Sigmoid colon (tissue), 7 donors: Measurements from ENCODE around the gene BMX. TPM values are rescaled to one million over a fixed set of nuclear protein-coding genes. Genes with fewer than 3 reads are reported as not detected.

Experiments used
- DNase-seq: peaks from one replicate; pipeline ENCODE4 v3.0.0-alpha.2; 2019
- H3K27ac ChIP-seq, 4 donors: fragments of 200-600 bp; sonication (generic); one replicate each; pipeline ENCODE4 v1.5.1; 2016 to 2019; ENCODE audit warnings: mild to moderate bottlenecking in 1 of 4
- H3K27me3 ChIP-seq, 3 donors: fragments of 200-600 bp; sonication (generic); one replicate each; pipeline ENCODE4 v1.5.1; 2019; ENCODE audit warnings: mild to moderate bottlenecking in 1 of 3
- H3K36me3 ChIP-seq, 4 donors: fragments of 200-600 bp; sonication (generic); one replicate each; pipeline ENCODE4 v1.5.1; 2016 to 2019
- H3K4me1 ChIP-seq, 4 donors: fragments of 200-600 bp; sonication (generic); one replicate each; pipeline ENCODE4 v1.5.1; 2017 to 2019
- H3K4me3 ChIP-seq, 4 donors: fragments of 200-600 bp; sonication (generic); one replicate each; pipeline ENCODE4 v1.5.1; 2017 to 2019; ENCODE audit warnings: mild to moderate bottlenecking in 2 of 4, moderate library complexity in 1 of 4
- H3K9me3 ChIP-seq, 4 donors: fragments of 200-600 bp in 3 of 4; sonication (generic) in 3 of 4; one replicate each; pipeline versions ENCODE4 v1.5.1 to v1.6.1; 2013 to 2019
- EP300 ChIP-seq, 4 donors: sonication (generic); formaldehyde crosslinking; IDR thresholded peaks; one replicate each; pipeline ENCODE4 v1.6.1; 2017; ENCODE audit warnings: antibody characterized with exemption in 4 of 4
- POLR2A ChIP-seq, 2 donors: fragments of 450-650 bp; IDR thresholded peaks; one replicate each; pipeline ENCODE4 v1.6.1; 2016; ENCODE audit warnings: antibody characterized with exemption in 2 of 2, mild to moderate bottlenecking in 2 of 2, moderate library complexity in 2 of 2
- POLR2AphosphoS5 ChIP-seq, 4 donors: sonication (generic); formaldehyde crosslinking; IDR thresholded peaks; one replicate each; pipeline ENCODE4 v1.6.1; 2017; ENCODE audit warnings: antibody characterized with exemption in 4 of 4
- WGBS, 2 donors: extraction: QIAGEN DNeasy Blood & Tissue Kit; methylation state at CpG; one replicate each; pipeline ENCODE4 v1.1.7; 2013; 5-methylcytosine and 5-hydroxymethylcytosine counted together
- intact Hi-C: fragments of 100-400 bp; cut with DNase I; formaldehyde crosslinking; loops from one replicate; pipeline ENCODE4 v1.15.1; 2023
- polyA plus RNA-seq, 3 donors: library from polyadenylated mRNA; stranded (reverse); fragments of 200-250 nt; gene quantifications; one replicate each; pipeline ENCODE4 v1.2.3, GENCODE V29; 2013
- total RNA-seq, 4 donors: library from RNA; depleted of rRNA; stranded (reverse); fragments of >200 nt; gene quantifications; one replicate each; pipeline ENCODE4 v1.1.0, GENCODE V29; 2016
- TF ChIP-seq, protein P1 (sequence below), 4 experiments: fragments of 450-650 bp in 3 of 4; fragments of 200-600 bp in 1 of 4; IDR thresholded peaks; one replicate each; pipeline ENCODE4 v1.5.1; 2016 to 2019; ENCODE audit warnings: antibody characterized with exemption in 4 of 4, mild to moderate bottlenecking in 3 of 4, moderate library complexity in 2 of 4
- donor health status: healthy with polysubstance abuse.
- donor health status: Bipolar disorder and iron deficiency.
- donor health status: healthy.

Gene BMX
- total and polyA plus RNA-seq, 7 donors, result 0.68 to 4.8 (median 2.5) TPM

DNA sequence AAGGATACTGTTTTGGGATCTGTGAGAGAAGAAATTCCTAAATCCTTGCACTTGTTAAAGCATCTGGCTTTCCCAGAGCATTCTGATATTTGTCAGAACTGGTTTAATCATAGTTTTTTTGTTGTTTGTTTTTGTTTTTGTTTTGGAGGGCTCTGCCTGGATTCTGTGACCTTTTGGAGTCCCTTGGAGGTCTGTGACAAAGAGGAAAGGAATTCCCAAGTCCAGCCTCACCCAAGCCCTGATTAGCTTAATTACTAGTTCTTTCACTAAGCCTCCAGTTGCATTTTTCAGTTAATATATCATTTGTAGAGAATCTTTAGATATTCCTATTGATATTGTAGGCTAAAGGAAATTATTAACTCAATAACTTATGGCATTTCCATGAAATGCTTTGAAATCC lies 99.4 kb downstream of the BMX start:
- Histone ChIP-seq H3K36me3 (no peaks in the 10 kb centered on the region), H3K9me3 (no peaks in the 10 kb centered on the region), H3K4me3 (no peak overlapping the region), H3K4me1 (no peaks in the 10 kb centered on the region), H3K27me3 (no peaks in the 10 kb centered on the region), H3K27ac (no peak overlapping the region)
- TF ChIP-seq EP300 (IDR thresholded peaks at IDR 0.05) (no peak), POLR2A (IDR thresholded peaks at IDR 0.05) (no peak), POLR2AphosphoS5 (IDR thresholded peaks at IDR 0.05) (no peak)
- TF ChIP-seq, protein P1, sequence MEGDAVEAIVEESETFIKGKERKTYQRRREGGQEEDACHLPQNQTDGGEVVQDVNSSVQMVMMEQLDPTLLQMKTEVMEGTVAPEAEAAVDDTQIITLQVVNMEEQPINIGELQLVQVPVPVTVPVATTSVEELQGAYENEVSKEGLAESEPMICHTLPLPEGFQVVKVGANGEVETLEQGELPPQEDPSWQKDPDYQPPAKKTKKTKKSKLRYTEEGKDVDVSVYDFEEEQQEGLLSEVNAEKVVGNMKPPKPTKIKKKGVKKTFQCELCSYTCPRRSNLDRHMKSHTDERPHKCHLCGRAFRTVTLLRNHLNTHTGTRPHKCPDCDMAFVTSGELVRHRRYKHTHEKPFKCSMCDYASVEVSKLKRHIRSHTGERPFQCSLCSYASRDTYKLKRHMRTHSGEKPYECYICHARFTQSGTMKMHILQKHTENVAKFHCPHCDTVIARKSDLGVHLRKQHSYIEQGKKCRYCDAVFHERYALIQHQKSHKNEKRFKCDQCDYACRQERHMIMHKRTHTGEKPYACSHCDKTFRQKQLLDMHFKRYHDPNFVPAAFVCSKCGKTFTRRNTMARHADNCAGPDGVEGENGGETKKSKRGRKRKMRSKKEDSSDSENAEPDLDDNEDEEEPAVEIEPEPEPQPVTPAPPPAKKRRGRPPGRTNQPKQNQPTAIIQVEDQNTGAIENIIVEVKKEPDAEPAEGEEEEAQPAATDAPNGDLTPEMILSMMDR (IDR thresholded peaks at IDR 0.05), result no peak
- no peak for DNase-seq
- intact Hi-C loops, result no loop called here

DNA sequence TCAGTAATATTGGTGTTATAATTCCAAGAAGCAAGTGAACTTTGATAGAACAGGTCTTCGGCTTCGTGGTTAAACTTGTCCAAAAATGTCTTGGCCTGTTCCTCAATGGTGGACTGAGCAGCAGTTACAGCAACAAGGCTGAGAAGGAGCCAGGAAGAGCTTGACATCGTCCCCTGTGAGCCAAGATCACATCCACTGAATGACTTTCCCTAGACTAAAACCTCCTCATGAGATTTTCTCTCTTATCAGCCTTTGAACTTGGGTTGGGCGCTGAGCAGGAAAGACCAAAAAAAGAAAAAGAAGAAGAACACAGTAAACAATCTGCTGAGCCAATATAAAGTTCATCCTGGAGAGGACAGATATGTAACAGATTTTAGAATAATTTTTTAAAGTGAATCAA lies 100.1 kb downstream of the BMX start, which contains the start of gene ACE2:
ACE2 (minus strand) TSS at position 216 of the 400 bp plus-strand sequence; CDS start at position 167, 49 bp downstream.
- no peak for DNase-seq
- no peaks in the 10 kb centered on the region for H3K9me3 ChIP-seq
- intact Hi-C loops, result no loop called here
- no peak within 1 kb of the TSS for H3K4me3 ChIP-seq
- H3K36me3 ChIP-seq, result no peaks in the 10 kb centered on the region
- no peaks in the 10 kb centered on the region for H3K27me3 ChIP-seq
- TF ChIP-seq POLR2AphosphoS5 (IDR thresholded peaks at IDR 0.05) (no peak), EP300 (IDR thresholded peaks at IDR 0.05) (no peak)
- no peaks in the 10 kb centered on the region for H3K4me1 ChIP-seq
- no peak within 1 kb of the TSS for H3K27ac ChIP-seq
- WGBS, 2 donors, result 30 to 66% methylated on average over 4 of the region's 4 CpGs

DNA sequence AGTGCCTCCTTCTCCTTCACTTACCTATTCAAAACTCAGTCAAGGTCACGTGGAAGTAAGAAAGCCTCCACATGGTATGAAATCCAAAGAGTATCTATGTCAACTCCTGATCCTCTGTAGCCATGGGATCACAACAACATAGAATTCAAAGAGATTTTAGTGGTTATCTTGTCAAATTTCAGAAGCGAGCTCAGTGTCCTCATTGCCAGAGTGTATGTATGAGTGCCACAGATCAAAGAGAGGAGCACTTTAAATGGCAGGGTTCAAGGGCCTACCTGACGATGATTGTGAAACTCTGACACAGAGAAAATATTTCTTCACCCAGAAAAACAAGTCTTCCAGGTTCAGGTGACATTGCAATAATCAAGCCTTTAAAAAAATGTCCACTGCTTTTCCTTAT lies 101.3 kb downstream of the BMX start:
- intact Hi-C loops, result no loop called here
- Histone ChIP-seq H3K4me3 (no peak overlapping the region), H3K36me3 (no peaks in the 10 kb centered on the region), H3K27me3 (no peaks in the 10 kb centered on the region), H3K4me1 (no peaks in the 10 kb centered on the region), H3K27ac (no peak overlapping the region), H3K9me3 (no peaks in the 10 kb centered on the region)
- WGBS, 2 donors, result 66 to 79% methylated on average over 3 of the region's 3 CpGs
- DNase-seq, result no peak
- TF ChIP-seq, protein P1 (IDR thresholded peaks at IDR 0.05), result no peak
- no peak for TF ChIP-seq POLR2A (IDR thresholded peaks at IDR 0.05)
- no peak for TF ChIP-seq EP300 (IDR thresholded peaks at IDR 0.05)
- no peak for TF ChIP-seq POLR2AphosphoS5 (IDR thresholded peaks at IDR 0.05)

DNA sequence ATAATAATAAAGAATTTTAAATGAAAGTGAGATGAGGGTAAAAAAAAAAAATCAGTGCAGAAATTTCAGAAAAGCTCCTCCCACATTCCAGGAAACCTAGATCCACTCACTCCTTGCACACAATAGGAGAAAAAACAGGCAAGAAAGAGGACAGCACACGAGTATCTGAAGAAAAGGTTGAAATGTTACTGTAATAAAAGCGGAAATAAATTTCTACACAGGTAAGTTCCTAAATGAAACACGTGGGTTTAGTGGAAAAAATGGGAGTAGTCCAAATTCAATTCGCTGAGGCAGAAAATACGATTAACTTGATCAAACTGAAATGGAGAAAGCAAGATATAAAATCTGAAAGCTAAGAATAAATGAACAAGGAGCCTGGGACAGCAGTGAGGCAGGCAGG lies 102.2 kb downstream of the BMX start:
- WGBS, 2 donors, result 84 to 86% methylated on average over 5 of the region's 5 CpGs

DNA sequence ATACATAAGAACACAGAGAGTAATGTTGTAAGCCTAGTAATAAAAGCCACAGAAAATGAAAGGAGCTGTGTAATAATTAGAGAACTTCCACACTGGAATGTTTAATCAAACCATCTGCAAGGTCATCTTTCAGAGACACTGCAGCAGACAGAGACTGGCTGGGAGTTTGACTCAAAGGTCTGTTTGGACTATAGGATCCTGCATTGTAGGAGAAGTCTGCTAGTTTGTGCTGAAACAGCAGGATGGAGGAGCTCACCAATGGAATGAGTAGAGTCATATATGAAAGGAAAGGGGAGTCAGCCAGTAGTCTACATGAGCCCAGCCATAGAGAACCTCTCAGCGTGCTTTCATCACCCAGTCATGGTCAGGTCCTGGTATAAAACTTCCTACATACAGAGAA lies 104.6 kb downstream of the BMX start:
- no peaks in the 10 kb centered on the region for H3K36me3 ChIP-seq
- H3K4me1 ChIP-seq, result no peaks in the 10 kb centered on the region
- no peak overlapping the region for H3K4me3 ChIP-seq
- H3K27ac ChIP-seq, result no peak overlapping the region
- TF ChIP-seq POLR2AphosphoS5 (IDR thresholded peaks at IDR 0.05) (no peak), EP300 (IDR thresholded peaks at IDR 0.05) (no peak), POLR2A (IDR thresholded peaks at IDR 0.05) (no peak)
- TF ChIP-seq, protein P1 (IDR thresholded peaks at IDR 0.05), result no peak
- no peaks in the 10 kb centered on the region for H3K9me3 ChIP-seq
- WGBS, 2 donors, result 38 to 86% methylated on average over 1 of the region's 1 CpG
- H3K27me3 ChIP-seq, result no peaks in the 10 kb centered on the region
- no peak for DNase-seq
- intact Hi-C loops, result no loop called here

More for the DNA sequence above, 102.2 kb downstream of the BMX start:
- Histone ChIP-seq H3K4me3 (no peak overlapping the region), H3K4me1 (no peaks in the 10 kb centered on the region), H3K9me3 (no peaks in the 10 kb centered on the region), H3K27ac (no peak overlapping the region), H3K36me3 (no peaks in the 10 kb centered on the region), H3K27me3 (no peaks in the 10 kb centered on the region)
- TF ChIP-seq POLR2AphosphoS5 (IDR thresholded peaks at IDR 0.05) (no peak), POLR2A (IDR thresholded peaks at IDR 0.05) (no peak), EP300 (IDR thresholded peaks at IDR 0.05) (no peak)
- TF ChIP-seq, protein P1 (IDR thresholded peaks at IDR 0.05), result no peak
- intact Hi-C loops, result no loop called here
- DNase-seq, result no peak

Other genes with a start within 250 kb of the BMX start
- gene ASB9, start 230.7 kb upstream of the BMX start, total RNA-seq, result 1 to 10 TPM; 1.1 to 3.0 (median 2.5) TPM
- 1 to 10 TPM; 1.2 to 3.7 (median 3.7) TPM for gene ASB9, start 230.7 kb upstream of the BMX start, polyA plus RNA-seq
- gene ASB11, start 185.2 kb upstream of the BMX start, total RNA-seq, result not detected
- gene ASB11, start 185.2 kb upstream of the BMX start, polyA plus RNA-seq, result under 1 TPM in 2 of 3 donors, not detected in 1; 0.16 to 0.60 TPM
- gene PIGA, start 165.3 kb upstream of the BMX start, total RNA-seq, result 1 to 10 TPM; 3.9 to 8.0 (median 6.1) TPM
- gene PIGA, start 165.3 kb upstream of the BMX start, polyA plus RNA-seq, result 1 to 10 TPM; 8.0 to 9.5 (median 9.0) TPM
- 10 to 100 TPM in 1 of 4 donors, 1 to 10 TPM in 1, under 1 TPM in 2; 0.81 to 11.4 (median 4.8) TPM for gene VEGFD, start 116.4 kb upstream of the BMX start, total RNA-seq
- 1 to 10 TPM in 1 of 3 donors, under 1 TPM in 1, not detected in 1; 0.41 to 4.8 TPM for gene VEGFD, start 116.4 kb upstream of the BMX start, polyA plus RNA-seq
- 10 to 100 TPM in 3 of 4 donors, 1 to 10 TPM in 1; 4.5 to 22.1 (median 15.8) TPM for gene PIR, start 7.5 kb upstream of the BMX start, total RNA-seq
- 10 to 100 TPM in 2 of 3 donors, 1 to 10 TPM in 1; 6.0 to 11.6 (median 11.4) TPM for gene PIR, start 7.5 kb upstream of the BMX start, polyA plus RNA-seq
- 1 to 10 TPM in 1 of 4 donors, under 1 TPM in 1, not detected in 2; 0.33 to 2.1 TPM for gene ACE2, start 100.2 kb downstream of the BMX start, total RNA-seq
- gene ACE2, start 100.2 kb downstream of the BMX start, polyA plus RNA-seq, result 10 to 100 TPM in 1 of 3 donors, 1 to 10 TPM in 2; 4.2 to 12.8 (median 4.6) TPM
- gene CLTRN, start 164.0 kb downstream of the BMX start, total RNA-seq, result under 1 TPM in 1 of 4 donors, not detected in 3; 0.33 TPM
- gene CLTRN, start 164.0 kb downstream of the BMX start, polyA plus RNA-seq, result under 1 TPM in 2 of 3 donors, not detected in 1; 0.12 to 0.60 TPM
- 1 to 10 TPM; 3.9 to 8.6 (median 7.1) TPM for gene CA5B, start 237.5 kb downstream of the BMX start, total RNA-seq
- gene CA5B, start 237.5 kb downstream of the BMX start, polyA plus RNA-seq, result 1 to 10 TPM in 2 of 3 donors, under 1 TPM in 1; 0.46 to 3.4 (median 1.8) TPM